AG09319 (cell line): ENCODE measurements around the gene NOP10.

Source experiments
- DNase-seq: peaks from one replicate; pipeline ENCODE4 v3.0.0-alpha.2; 2010; ENCODE audit warnings: low read depth; ENCODE audit errors: extremely low read depth
- CTCF ChIP-seq: IDR thresholded peaks from 2 replicates; pipeline ENCODE4 v1.5.1; 2011; ENCODE audit warnings: low read depth, mild to moderate bottlenecking, inconsistent platforms, low read length, moderate library complexity

The NOP10 gene

GRCh38 chr15:34335176-34336032 is 7.5 kb downstream of the NOP10 start:
- DNase-seq, result no peak
- no peak for TF ChIP-seq CTCF

GRCh38 chr15:34334672-34335071 is 8.3 kb downstream of the NOP10 start:
- TF ChIP-seq CTCF, result no peak
- no peak for DNase-seq

GRCh38 chr15:34332553-34333120 is 10.3 kb downstream of the NOP10 start:
- no peak for DNase-seq
- no peak for TF ChIP-seq CTCF

GRCh38 chr15:34331809-34332208 is 11.1 kb downstream of the NOP10 start:
- no peak for TF ChIP-seq CTCF
- no peak for DNase-seq

- no peak for DNase-seq
- no peak for TF ChIP-seq CTCF
Measured at GRCh38 chr15:34330279-34330678, 12.7 kb downstream of the NOP10 start.

- no peak for DNase-seq
- TF ChIP-seq CTCF, result no peak
Measured at GRCh38 chr15:34329006-34329405, 13.9 kb downstream of the NOP10 start.

- TF ChIP-seq CTCF, result no peak
- no peak for DNase-seq
Measured at GRCh38 chr15:34327906-34328305, 15.0 kb downstream of the NOP10 start.
